Activated T-cell treated with anti-CD3 and anti-CD28 coated beads, Interleukin-2, amount 50 U/mL, for 4 hours (primary cell): ENCODE data around the gene STAT5B. TPM values are rescaled to one million over a fixed set of nuclear protein-coding genes. Genes with fewer than 3 reads are reported as not detected.

Experiments used
- ATAC-seq, 2 donors: fragments of 200-7000 bp; cut with Tn5 transposase; one replicate each; pipeline ENCODE4 v1.10.0; 2021
- DNase-seq: peaks from one replicate; pipeline ENCODE4 v3.0.0-alpha.2; 2020
- H3K27me3 Mint-ChIP-seq: one replicate; pipeline ENCODE4 v1.8.0; 2021; ENCODE audit warnings: low read depth, mixed read lengths
- H3K36me3 Mint-ChIP-seq: one replicate; pipeline ENCODE4 v1.8.0; 2022; ENCODE audit warnings: mixed read lengths; ENCODE audit not compliant: insufficient read depth
- H3K4me1 Mint-ChIP-seq: one replicate; pipeline ENCODE4 v1.8.0; 2021; ENCODE audit warnings: low read depth, mixed read lengths
- H3K4me3 Mint-ChIP-seq: one replicate; pipeline ENCODE4 v1.8.0; 2021; ENCODE audit warnings: mild to moderate bottlenecking, moderate library complexity, mixed read lengths
- H3K9me3 Mint-ChIP-seq: one replicate; pipeline ENCODE4 v1.8.0; 2021; ENCODE audit warnings: mixed read lengths
- total RNA-seq, 3 donors: library from RNA; stranded (reverse); gene quantifications; one replicate each; pipeline ENCODE4 v1.2.1, GENCODE V29; 2021

Gene STAT5B
- total RNA-seq, 3 donors from 2014 or later = 62.9 to 86.7 (median 71.9) TPM

GRCh38 chr17:42174126-42174783 is 101.9 kb downstream of the STAT5B start:
- Mint-ChIP-seq H3K4me1 (peaks cover 12% of the 10 kb centered on the region), H3K27me3 (peaks cover 3% of the 10 kb centered on the region), H3K9me3 (no peaks in the 10 kb centered on the region), H3K4me3 (no peak overlapping the region), H3K36me3 (peaks cover 9% of the 10 kb centered on the region)
- DNase-seq (no peak), ATAC-seq (no peak)

GRCh38 chr17:42171831-42172230 is 104.4 kb downstream of the STAT5B start:
- Mint-ChIP-seq H3K4me3 (no peak overlapping the region), H3K4me1 (no peaks in the 10 kb centered on the region), H3K9me3 (no peaks in the 10 kb centered on the region), H3K36me3 (peaks cover 6% of the 10 kb centered on the region), H3K27me3 (no peaks in the 10 kb centered on the region)
- DNase-seq = no peak
- no peak for ATAC-seq

- ATAC-seq = no peak
- Mint-ChIP-seq H3K27me3 (no peaks in the 10 kb centered on the region), H3K9me3 (no peaks in the 10 kb centered on the region), H3K4me1 (no peaks in the 10 kb centered on the region), H3K4me3 (no peak overlapping the region), H3K36me3 (no peaks in the 10 kb centered on the region)
- DNase-seq = no peak
Measured at GRCh38 chr17:42169351-42169750, 106.8 kb downstream of the STAT5B start.

- no peak for ATAC-seq
- Mint-ChIP-seq H3K4me3 (no peak overlapping the region), H3K9me3 (no peaks in the 10 kb centered on the region)
Measured at GRCh38 chr17:42167807-42168206, 108.4 kb downstream of the STAT5B start.

GRCh38 chr17:42166196-42166763 is 109.9 kb downstream of the STAT5B start:
- Mint-ChIP-seq H3K27me3 (no peaks in the 10 kb centered on the region), H3K4me1 (no peaks in the 10 kb centered on the region), H3K36me3 (no peaks in the 10 kb centered on the region), H3K4me3 (no peak overlapping the region), H3K9me3 (no peaks in the 10 kb centered on the region)
- no peak for DNase-seq
- no peak for ATAC-seq

More at GRCh38 chr17:42167807-42168206, 108.4 kb downstream of the STAT5B start:
- Mint-ChIP-seq H3K36me3 (no peaks in the 10 kb centered on the region), H3K4me1 (no peaks in the 10 kb centered on the region), H3K27me3 (no peaks in the 10 kb centered on the region)
- DNase-seq = no peak

GRCh38 chr17:42165751-42166150 is 110.4 kb downstream of the STAT5B start:
- DNase-seq (no peak), ATAC-seq (no peak)
- H3K9me3 Mint-ChIP-seq = no peaks in the 10 kb centered on the region
- H3K4me3 Mint-ChIP-seq = no peak overlapping the region
- H3K27me3 Mint-ChIP-seq = no peaks in the 10 kb centered on the region
- H3K36me3 Mint-ChIP-seq = no peaks in the 10 kb centered on the region
- H3K4me1 Mint-ChIP-seq = no peaks in the 10 kb centered on the region

- no peak overlapping the region for H3K4me3 Mint-ChIP-seq
- ATAC-seq (no peak), DNase-seq (no peak)
- no peaks in the 10 kb centered on the region for H3K27me3 Mint-ChIP-seq
- no peaks in the 10 kb centered on the region for H3K36me3 Mint-ChIP-seq
- H3K9me3 Mint-ChIP-seq = no peaks in the 10 kb centered on the region
- no peaks in the 10 kb centered on the region for H3K4me1 Mint-ChIP-seq
Measured at GRCh38 chr17:42163696-42164407, 112.3 kb downstream of the STAT5B start.

GRCh38 chr17:42163113-42163512 is 113.1 kb downstream of the STAT5B start:
- Mint-ChIP-seq H3K27me3 (no peaks in the 10 kb centered on the region), H3K9me3 (no peaks in the 10 kb centered on the region), H3K4me3 (no peak overlapping the region), H3K4me1 (no peaks in the 10 kb centered on the region), H3K36me3 (no peaks in the 10 kb centered on the region)
- ATAC-seq (peak in 1 of 2 donors; percentile 48), DNase-seq (peak; percentile 21)

GRCh38 chr17:42160531-42160910 is 115.7 kb downstream of the STAT5B start:
- Mint-ChIP-seq H3K27me3 (no peaks in the 10 kb centered on the region), H3K9me3 (no peaks in the 10 kb centered on the region), H3K36me3 (no peaks in the 10 kb centered on the region), H3K4me3 (no peak overlapping the region), H3K4me1 (no peaks in the 10 kb centered on the region)
- ATAC-seq (no peak), DNase-seq (no peak)

- Mint-ChIP-seq H3K27me3 (no peaks in the 10 kb centered on the region), H3K9me3 (no peaks in the 10 kb centered on the region), H3K36me3 (no peaks in the 10 kb centered on the region), H3K4me3 (no peak overlapping the region), H3K4me1 (no peaks in the 10 kb centered on the region)
- ATAC-seq (no peak), DNase-seq (no peak)
Measured at GRCh38 chr17:42159796-42160530, 116.2 kb downstream of the STAT5B start.

- Mint-ChIP-seq H3K27me3 (no peaks in the 10 kb centered on the region), H3K4me1 (peaks cover 31% of the 10 kb centered on the region), H3K36me3 (peaks cover 4% of the 10 kb centered on the region), H3K9me3 (no peaks in the 10 kb centered on the region), H3K4me3 (peak overlapping the region; percentile 87)
- no peak for ATAC-seq
- DNase-seq = no peak
Measured at GRCh38 chr17:42155614-42156045, 120.6 kb downstream of the STAT5B start.

- DNase-seq = no peak
- peaks cover 4% of the 10 kb centered on the region for H3K36me3 Mint-ChIP-seq
- peak overlapping the region; percentile 87 for H3K4me3 Mint-ChIP-seq
- H3K9me3 Mint-ChIP-seq = no peaks in the 10 kb centered on the region
- peaks cover 31% of the 10 kb centered on the region for H3K4me1 Mint-ChIP-seq
- ATAC-seq = no peak
- H3K27me3 Mint-ChIP-seq = no peaks in the 10 kb centered on the region
Measured at GRCh38 chr17:42153919-42154742, 122.1 kb downstream of the STAT5B start.
